Stimulated activated CD8-positive, alpha-beta memory T cell treated with anti-CD3 and anti-CD28 coated beads, Interleukin-4, amount 100 ng/mL, for 48 hours (primary cell): ENCODE results near the gene SLC35F1.

Source experiments
- DNase-seq: peaks from one replicate; pipeline ENCODE4 v3.0.0-alpha.2; 2020

SLC35F1 gene

DNA sequence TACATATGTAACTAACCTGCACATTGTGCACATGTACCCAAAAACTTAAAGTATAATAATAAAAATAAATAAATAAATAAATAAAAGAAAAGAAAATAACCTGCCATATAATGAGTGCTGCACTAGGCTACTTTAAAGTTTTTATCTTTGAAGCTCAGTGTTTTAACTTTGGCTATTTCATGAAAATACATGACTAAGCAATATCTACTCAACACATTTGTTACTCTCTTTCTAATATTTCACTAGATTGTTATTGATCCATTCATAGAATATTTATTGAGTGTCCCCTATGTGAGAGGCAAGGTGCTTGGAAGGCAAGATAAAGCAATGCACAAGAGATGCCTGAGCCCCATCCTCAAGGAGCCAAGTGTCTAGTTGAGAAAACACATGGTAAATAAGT lies 221.7 kb downstream of the SLC35F1 start:
- no peak for DNase-seq

DNA sequence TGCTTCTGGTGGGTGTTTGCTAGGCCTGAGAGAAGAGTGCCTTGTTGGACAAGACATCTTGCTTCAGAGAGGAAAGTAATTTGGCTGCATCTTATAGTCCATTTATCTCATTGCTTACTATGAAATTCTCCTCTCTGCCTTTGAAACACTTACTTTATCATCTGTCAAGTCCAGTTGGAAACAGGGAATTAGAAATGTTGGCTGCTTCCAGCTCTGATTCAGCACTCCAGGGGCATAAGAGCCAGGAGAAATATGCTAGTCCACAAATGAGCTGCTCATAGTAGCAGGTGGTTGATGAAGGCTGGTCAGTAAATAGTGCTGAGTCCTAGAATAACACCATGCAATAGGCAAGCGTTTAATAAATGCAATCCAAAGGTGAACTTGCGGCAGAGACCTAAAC lies 227.1 kb downstream of the SLC35F1 start:
- no peak for DNase-seq

DNA sequence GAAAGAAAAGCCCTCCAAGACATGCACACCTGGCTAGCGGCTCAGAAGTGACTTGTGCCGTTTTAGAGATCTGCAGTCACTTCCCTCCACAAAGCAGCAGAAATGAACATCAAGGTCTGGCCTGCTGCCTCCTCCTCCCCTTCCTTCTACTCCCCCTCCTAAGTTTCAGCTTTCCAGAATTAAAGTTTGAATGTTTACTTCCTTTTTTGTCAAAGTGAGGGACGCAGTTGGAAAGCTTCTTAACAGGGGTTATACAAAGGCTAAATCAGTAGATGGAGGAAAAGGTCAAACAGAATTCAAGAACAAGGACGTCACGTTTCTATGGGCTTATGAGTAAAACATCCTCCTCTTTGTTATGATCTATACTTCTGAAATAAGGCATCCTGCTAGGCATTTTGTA lies 227.7 kb downstream of the SLC35F1 start:
- DNase-seq = no peak

DNA sequence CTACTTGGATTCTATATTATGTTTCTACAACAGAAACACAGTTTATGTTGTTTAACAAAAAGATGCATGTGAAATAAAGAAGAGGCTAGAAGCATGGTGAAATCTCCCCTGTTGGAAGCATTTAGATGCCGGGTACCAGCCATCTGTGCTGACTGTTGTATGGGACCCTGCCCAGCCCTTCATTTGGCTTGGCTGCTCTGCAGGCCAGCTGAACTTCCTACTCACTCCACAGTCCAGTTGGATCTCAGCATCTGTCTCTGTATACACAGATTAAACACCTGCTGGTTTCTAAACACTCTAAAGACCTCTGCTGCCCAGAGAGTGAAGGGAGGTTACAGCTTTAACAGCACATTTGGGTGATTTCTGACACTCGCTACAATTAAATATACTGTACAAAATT lies 228.3 kb downstream of the SLC35F1 start:
- DNase-seq = no peak

DNA sequence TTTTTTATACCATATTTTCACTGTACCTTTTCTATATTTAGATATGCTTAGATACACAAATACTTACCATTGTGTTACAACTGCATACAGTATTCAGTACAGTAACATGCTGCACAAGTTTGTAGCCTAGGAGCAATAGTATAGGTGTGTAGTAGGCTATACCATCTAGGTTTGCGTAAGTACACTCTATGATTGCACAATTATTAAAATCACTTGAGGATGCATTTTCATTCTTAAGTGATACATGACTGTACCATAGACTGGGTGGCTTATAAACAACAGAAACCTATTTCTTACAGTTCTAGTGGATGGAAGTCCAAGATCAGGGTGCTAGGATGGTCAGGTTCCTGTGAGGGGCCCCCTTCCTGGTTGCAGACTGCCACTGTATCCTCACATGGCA lies 234.1 kb downstream of the SLC35F1 start:
- DNase-seq = no peak

DNA sequence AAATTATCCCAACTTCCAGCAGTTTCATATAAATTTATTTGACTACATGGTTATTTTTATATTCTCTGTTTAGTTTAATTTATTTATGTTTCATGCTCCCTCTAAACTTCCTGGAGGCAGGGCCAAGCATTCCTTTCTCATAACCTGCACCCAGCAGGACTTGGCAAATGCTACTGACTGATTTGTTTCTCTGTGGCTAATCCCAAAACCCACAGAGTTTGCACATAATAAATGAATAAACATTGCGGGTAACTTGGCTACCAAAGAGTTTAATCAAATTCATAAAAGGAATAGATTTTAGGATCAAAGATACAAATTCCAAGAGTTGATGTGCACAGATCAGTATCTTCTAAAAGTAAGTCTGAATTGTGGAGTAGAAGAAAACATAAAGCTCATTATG lies 239.5 kb downstream of the SLC35F1 start:
- DNase-seq = no peak

DNA sequence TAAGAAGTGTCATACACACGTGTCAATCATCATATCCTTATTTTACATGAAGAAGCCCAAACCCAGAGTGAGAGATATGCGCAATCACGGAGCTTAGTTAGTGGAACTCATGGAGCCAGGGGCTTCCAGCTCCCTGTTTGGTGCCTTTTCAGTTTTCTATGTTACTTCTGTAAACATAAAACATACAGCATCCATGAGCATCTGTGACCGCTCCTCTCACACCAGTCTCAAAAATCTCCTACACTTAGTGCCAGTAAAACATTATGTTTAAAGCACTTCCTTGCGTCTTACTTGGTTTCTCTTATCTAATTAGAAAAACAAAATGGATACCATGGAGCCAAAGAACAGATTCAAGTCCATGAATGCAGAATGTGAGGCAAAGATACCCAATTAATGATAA lies 240.4 kb downstream of the SLC35F1 start:
- DNase-seq = no peak

DNA sequence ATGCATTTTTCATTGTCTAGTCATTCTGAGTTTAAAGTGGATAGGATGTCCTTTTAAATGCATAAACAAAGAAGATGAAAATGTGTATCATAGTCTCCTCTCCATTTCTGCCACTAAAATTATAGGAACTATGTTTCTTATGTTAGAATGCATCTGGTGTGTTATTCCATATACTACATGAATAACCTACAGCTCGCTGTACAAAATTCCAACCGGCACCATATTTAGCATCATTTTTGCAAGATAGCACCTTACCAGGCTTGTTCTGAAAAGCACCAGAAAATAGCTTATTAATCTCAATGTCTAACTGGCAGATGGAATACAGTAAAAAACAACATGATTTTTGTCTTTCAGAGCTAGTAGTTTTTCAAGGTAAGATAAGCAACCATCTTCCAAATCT lies 241.5 kb downstream of the SLC35F1 start:
- no peak for DNase-seq

DNA sequence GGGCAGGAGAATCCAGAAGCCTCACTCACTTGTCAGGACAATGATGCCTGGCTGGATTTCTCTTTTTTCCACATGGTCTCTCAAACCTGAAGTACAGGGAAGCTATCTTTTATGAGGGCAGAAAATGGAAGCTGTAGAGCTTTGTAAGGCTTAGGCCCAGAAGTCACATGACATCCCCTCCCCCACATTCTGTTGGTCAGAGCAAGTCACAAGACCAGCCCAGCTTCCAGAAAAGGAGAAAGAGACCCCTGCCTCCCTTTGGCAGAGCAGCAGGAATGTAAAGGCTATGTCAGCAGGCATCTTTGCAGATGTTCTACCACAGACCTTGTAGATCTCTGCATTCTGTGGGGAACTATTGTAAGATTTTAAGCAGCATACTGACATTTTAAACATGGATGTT lies 245.5 kb downstream of the SLC35F1 start:
- no peak for DNase-seq

DNA sequence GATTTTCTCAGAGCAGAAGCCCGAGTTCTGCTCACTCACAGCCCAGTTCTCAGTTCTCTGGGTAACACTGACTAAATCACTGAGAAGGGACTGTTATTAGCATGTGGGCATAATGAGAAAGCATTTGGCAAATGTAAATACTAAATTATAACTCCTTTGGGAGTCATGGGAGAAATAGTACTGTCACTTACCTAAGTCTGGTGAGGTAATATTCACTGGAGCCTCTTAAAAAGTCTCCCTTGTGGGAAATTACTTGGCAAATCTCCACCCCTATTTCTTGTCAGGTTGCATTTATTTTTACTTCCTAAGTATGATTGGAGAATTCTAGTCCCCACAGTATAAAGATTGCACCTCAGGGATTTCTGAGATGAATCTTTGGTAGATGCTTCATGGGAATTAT lies 254.3 kb downstream of the SLC35F1 start:
- no peak for DNase-seq

DNA sequence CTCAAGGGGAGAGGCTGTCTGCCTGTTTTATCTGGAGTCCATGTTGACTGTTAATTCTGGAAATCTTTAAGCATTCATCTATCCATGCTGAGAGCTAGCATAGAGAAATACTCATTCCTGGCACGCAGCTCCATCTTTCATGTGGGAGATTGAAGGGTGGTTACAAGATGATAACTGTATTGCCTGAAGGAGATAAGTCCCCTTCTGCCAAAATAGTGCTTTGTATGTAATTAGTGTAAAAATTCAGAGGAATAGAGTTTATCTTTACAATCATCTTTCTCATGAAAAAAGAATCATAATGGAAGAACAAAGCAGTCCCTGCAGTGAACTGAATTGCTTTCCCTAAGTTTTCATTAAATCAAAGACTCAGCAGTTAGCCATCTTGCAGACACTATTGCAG lies 256.5 kb downstream of the SLC35F1 start:
- no peak for DNase-seq

DNA sequence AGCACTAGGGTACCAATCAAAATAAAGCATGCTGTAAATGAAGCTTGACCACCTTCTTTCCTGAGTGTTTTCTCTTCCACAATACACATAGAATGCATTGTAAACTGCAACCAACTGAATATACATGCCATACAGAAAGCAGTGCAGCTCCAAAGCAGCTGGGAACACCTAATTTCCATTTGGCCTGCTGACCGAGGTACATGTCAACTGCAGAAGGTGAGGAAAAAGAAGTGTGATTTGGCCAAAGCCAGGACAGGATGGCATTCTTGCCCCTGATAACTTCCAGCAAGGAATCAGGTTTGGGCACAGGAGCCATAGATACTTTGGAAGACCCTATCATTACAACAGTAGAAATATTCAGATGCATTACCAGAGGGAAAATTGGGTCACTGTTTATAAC lies 258.4 kb downstream of the SLC35F1 start:
- no peak for DNase-seq

DNA sequence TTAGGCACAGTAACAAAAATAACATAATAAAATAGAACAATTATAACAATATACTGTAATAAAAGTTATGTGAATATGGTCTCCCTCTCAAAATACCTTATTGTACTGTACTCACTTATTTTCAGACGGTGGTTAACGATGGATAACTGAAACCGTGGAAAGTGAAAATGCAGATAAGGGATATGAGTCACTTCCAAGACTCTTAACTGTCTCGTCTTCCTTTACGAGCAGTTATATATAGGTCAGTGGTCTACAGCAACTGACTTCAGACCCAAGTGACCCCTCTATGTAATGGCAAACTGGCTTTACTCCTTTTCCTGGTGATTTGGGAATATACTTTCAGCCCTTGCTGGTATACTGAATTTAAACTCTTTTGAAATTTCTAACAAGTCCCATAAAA lies 261.4 kb downstream of the SLC35F1 start:
- no peak for DNase-seq

DNA sequence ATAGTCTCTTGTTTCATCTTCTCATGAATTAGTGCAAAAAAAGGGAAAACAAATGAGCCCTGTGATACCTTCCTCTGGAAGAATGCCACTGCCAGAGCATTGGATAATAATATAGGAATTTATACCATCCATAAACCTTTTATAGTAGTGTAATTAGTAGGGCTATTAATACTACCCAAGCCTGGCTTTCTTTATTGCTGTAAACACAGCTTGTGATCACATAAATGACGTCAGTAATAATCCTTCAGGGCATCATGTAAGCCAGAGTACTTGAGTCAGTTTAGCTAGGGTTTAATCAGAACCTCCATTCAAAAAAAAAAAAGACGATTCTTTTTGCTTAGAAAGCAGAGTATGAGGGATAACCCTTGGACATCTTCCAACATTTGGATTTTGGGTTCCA lies 264.8 kb downstream of the SLC35F1 start:
- no peak for DNase-seq

DNA sequence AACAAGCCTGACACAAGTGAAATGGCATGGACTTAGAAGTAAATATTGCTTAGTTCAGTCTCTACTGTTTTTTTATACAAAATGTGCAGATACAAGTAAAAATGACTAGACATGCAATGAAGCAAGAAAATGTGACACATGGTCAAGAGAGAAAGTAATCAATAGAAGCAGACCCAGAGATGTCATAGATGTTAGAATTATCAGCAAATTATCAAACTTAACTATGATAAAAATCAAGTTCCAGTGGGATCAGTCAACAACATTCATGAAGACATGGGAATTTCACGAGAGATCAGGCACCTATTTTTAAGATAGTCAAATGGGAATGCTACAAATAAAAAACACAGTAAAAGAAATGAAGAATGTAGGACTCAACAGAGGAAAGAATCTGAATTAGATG lies 267.0 kb downstream of the SLC35F1 start:
- DNase-seq = no peak

DNA sequence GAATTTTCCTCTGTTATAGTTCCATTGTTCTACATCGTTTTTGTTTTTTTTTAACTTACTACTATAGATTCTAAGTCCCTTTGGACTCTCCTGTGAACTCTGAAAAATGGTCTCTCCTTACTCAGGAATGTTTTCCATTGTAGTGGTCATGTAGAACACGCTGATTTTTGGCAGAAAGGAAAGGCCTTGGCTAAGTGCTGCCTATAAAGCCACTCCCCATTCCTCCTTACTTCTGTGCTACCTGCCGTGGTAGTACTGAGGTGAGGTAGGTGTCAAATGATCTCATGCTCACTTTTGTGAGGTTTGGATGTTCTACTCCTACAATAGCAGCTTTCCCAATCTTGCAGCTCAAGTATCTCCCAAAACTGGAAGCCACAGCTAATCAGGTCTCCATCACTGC lies 270.7 kb downstream of the SLC35F1 start:
- DNase-seq = no peak

DNA sequence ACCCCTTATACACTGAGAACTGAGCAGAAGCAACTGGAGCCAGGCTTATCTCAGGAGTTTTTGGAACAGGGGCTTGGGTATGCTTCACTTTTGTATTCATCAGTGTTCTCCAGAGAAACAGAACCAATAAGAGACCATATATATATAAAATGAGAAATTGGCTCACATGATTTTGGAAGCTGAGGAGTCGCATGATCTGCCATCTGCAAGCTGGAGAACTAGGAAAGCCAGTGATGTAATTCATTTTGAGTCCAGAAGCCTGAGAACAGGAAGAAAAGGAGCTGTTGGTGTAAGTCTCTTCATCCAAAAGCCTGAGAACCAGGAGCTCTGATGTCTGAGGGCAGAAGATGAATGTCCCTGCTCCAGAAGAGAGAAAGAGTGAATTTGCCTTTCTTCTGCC lies 272.0 kb downstream of the SLC35F1 start:
- DNase-seq = no peak

DNA sequence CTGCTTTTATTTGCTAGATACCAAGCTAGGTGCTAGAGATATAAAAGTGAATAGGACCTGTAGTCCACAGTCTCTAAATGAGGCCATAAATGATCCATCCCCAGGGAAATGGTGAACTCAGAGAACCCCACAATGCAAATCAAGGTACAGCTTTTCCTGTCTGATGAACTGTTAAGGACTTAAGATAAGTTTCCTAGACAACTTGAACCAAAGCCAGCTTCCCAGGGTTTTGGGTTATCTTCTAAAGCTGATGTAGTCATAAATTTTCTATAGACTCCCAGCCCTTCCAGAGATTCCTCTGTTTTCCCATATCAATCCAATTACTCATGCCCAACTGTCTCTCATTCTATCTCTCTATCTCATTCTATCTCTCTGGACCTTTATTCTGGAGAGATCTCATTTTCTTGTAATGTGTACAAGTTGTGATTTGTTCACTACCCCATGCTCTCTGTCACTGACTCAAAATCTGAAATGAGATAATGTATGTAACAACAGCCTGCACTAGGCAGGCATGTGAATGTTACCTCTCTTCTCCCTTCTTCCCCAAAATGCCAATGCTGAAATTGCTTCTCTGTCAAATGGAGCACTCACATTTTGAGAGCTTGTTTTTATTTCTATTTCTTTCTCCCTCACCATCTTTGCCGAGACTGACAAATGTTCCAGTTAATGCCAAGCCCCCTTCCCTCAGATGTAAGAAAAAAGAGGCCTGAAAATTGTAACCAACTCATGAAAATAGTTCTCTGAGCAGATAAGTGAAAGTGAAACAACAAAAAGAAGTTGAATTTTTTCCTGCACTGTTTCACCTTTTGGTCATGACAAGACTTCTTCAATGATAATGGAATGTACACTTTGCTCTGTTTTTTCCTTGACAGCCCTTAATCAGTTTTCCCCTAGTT lies 279.9 kb downstream of the SLC35F1 start:
- DNase-seq = no peak

DNA sequence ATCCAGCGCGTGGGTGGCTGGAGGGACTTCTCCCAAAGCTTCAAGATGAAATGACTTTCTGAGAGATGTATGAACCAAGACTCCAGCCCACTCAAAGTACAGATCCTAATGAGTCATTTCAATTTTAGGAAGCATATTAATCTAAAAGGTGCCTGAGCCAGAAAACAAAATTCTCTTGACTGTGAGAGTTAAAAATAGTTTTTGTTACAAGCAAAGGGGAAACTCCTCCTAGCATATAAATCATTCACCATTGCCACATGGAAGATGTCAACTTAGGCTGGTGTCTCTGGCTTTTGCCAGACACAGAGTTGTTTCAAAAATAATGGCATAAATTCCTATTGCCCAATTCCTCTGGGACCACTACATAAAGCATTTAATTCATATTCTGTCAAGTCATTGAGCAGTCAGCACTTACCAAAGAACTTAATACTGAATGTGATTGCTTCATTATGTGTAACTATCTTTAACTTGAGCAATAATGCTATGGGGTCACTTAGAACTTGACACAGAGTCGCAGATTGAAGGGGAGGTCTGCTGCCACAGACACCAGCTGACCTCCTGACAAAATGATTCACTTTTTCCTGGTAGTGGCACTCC lies 280.6 kb downstream of the SLC35F1 start:
- DNase-seq = no peak

DNA sequence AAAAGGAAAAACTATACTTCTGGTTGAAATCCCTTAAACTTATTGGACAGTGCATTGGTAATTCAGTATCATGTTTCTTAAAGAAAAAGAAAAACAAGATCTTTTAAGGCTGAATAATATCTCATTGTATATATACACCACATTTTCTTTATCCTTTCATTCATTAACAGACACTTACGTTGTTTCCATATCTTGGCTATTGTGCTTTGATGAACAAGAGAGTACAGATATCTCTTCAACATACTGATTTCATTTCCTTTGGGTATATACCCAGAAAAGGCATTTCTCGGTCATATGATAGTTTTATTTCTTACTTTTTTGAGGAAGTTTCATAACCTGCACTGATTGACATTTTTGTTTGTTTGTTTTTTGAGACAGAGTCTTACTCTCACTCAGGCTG lies 281.5 kb downstream of the SLC35F1 start:
- no peak for DNase-seq

DNA sequence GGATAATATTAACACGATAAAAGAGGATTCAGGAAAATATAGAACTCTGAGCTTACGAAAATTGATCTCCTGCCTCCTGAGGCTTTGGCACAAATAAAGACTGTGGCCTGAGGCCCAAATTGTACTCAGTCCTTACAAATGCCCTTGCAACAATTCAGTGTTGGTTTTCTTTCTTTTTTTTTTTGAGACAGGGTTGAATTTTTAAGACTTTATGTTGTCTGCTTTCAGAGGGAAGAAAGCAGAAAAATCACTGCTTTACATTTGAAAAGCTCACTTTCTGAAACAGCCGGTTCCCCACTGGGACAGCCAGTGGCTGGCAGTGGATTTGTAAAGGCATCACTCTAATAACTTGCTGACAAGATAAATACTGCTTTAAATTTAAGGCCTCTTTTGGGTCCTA lies 290.5 kb downstream of the SLC35F1 start:
- DNase-seq = no peak

DNA sequence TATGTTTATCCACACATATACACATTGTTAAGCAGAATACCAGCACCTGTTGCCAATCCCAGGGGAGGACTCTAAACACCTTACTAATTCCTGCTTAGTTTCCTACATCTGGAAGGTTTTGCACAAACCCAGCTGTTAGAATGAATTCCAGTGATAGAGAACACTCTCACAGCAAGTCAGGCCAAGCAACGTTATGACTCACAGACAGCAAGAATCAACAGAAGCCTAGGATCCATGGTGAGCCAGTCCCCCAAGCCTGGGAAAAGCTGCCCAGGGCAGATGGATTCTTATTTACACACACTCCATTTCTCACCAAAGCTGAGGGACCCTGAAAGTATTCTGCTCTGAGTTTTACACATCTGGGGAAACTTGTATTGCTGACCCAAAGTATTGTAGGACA lies 291.7 kb downstream of the SLC35F1 start:
- DNase-seq = no peak

DNA sequence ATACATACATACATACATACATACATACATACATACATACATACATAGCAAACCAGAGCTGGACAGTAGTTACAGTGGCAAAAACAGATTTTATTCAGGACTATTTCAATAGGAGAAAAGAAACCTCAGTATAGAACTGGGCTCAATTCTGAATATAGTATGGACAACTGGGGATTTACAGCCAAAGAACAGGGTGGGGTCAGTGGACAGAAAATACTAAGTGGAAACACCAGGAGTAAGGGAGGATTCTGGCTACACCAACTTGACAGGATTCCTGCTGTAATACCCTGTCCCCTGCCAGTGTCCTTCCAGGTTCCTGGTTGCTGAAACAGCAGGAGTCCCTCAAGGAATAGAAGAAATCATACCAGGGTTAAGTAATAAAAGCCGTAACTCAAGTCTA lies 293.1 kb downstream of the SLC35F1 start:
- no peak for DNase-seq

DNA sequence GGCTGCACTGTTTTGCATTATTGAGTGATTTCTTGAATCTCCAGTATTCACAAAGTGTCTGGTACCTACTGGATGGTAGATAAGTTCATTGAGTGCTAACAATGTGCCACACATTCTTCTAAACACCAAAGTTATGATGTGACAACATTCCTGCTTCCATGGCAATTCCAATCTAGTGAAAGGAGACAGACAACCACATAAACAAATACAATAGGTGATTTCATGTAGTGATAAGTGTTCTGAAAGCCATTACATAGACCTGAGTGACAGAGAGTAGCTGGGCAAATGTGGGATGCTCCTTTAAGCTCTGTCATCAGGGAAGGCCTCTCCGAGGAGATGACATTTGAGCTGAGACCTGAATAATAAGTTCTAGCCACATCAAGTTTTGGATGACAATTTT lies 295.5 kb downstream of the SLC35F1 start:
- no peak for DNase-seq

DNA sequence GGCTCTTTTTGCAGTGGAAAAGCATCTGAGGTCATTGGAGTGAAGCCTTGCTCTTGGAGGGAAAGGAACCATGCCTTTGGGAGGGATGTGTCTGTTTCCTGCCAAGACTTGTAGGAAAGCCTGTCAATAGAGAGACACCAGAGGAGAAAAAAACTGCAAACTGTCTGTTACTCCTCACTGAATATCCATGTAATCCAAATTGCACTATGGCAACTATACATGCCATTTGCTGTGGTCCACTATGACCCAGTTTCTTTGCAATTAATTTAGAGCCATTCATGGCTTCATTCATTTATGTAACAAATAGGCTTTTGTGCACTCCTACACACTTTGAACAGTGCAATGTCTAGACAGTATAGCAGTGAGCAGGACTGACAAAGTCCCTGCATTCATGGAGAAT lies 296.5 kb downstream of the SLC35F1 start:
- no peak for DNase-seq
